CMK (cell line): ENCODE data around the gene KCNMB2.

Experiments used
- DNase-seq: peaks from one replicate; pipeline ENCODE4 v3.0.0-alpha.2; 2010; ENCODE audit warnings: low read depth

The KCNMB2 gene

GRCh38 chr3:178569826-178570225, 33.6 kb downstream of the KCNMB2 start:
- DNase-seq: no peak

- DNase-seq: no peak
Observed at GRCh38 chr3:178583963-178584575, 47.8 kb downstream of the KCNMB2 start.

GRCh38 chr3:178584722-178585380, 48.6 kb downstream of the KCNMB2 start:
- no peak for DNase-seq

DNA sequence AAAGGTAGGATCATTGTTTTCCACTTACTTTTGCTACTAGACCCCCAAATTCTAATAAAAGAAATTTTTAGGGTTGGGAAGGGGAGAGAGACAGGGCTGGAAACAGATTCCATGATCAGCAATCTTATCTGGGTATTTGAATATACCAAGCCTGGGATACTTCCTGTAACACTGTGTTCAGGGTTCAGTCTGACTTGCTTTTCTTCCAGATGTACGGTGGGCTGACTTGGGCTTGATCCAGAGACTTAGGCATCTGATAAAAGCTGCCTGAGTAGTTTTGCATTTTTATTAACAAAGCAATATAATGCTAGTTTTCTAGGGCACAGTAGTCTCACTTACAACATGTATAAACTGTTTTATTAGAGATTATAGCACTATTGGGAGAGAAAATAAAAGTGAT, 49.2 kb downstream of the KCNMB2 start:
- no peak for DNase-seq

GRCh38 chr3:178586076-178586475, 49.8 kb downstream of the KCNMB2 start:
- DNase-seq: no peak

GRCh38 chr3:178588628-178589027, 52.4 kb downstream of the KCNMB2 start:
- no peak for DNase-seq

- DNase-seq: no peak
Observed at GRCh38 chr3:178593786-178594185, 57.5 kb downstream of the KCNMB2 start.

DNA sequence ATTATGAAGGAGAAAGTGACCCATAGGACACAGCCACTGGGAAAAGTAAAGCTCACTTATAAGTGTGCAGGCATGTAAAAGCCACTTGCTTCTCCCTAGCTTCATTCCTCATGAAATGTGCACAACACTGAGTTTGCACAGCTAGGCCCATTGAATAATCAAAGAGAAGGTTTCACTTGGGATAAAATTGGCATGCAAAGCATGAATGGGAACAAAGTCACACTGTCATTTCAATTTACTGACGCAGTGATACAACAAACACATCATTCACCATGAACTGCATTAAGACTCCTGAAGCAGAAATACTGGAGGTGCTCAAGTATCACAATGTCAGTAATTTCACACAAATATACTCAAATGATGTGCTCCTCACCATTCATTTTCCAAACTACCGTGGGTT, 61.1 kb downstream of the KCNMB2 start:
- no peak for DNase-seq

- no peak for DNase-seq
Observed at GRCh38 chr3:178602856-178603255, 66.6 kb downstream of the KCNMB2 start.

GRCh38 chr3:178603735-178604134, 67.5 kb downstream of the KCNMB2 start:
- no peak for DNase-seq

GRCh38 chr3:178618197-178618596, 82.0 kb downstream of the KCNMB2 start:
- no peak for DNase-seq

DNA sequence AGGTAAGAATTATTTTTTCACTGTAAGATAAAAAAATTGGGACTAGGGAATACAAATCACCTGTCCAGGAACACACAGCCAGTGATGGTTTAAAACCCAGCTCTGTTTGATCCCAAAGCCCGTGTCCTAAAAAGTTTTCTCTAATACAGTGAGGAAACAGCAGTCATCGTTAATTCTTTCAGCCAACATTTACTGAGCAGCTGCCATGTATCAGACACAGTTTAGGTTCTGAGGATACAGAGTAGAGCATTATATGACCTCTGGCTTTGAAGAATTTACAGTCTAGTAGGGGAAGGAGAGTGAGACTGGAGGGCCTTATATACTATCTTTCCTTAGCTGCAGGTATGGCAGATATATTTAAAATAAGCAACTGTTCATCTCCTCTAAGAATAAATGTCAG, 82.7 kb downstream of the KCNMB2 start:
- DNase-seq: no peak

DNA sequence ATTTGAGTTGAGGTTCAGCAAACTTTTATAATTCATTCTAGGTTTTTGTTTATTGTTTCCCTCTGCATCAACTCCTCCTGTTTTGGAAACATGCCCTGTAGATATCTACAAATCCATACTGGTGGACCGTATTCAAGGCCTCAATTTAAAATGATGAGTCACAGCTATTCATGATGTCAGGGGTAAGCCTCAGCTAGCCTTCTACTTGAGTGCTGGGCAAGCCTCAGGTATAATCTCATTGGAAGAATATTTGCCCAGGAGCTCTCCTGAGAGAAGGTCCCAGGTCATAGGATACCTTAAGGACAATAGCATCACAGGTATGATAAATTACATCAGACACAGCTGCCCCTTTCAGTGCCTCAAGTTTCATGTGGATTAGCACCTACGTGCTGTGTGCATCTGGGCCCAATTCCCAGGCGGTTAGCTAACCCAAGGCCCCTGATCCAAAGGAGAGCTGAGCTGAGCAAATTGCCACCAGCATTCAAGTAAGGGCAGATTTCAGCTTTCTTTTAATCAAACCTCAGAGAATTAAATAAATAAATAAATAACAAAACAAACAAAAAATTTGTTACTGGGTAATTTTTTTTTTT, 87.5 kb downstream of the KCNMB2 start:
- no peak for DNase-seq

DNA sequence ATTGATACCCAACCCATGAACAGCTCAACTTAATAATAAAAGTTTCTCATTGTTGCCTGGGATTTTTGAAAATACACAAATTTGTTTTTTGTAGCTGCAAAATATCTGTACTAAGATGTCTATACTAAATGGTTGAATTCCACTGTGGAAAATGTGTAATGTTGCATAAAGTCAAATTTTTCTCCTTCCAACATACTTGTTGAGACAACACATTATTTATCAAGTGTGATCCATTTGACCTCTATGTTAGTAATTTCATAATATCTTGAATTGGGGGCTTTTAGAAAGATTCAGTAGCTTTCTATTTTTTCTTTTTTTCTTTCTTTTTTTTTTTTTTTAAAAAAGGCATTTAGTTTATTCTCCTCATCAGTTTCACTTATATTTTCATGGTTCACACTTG, 88.0 kb downstream of the KCNMB2 start:
- no peak for DNase-seq

GRCh38 chr3:178625053-178625600, 88.9 kb downstream of the KCNMB2 start:
- no peak for DNase-seq

DNA sequence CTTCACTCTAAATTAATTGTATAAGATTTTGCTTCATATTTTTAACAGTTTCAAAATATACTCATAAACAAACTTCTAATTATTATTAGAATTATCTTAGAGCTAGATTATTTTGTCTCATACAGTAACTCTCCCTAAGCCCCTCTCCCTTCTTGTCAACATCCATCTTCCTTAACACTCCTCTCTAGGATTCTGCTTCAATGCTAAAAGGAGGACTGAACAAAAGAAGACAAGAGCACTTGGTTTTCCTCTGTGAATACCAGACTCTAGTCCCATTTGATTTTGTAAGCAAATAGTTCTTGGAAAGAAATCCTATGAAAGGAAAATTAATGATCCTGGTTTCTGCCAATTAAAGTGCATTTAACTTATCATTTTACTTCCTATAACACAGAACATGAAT, 91.8 kb downstream of the KCNMB2 start:
- DNase-seq: no peak

- DNase-seq: no peak
Observed at GRCh38 chr3:178629430-178630178, 93.4 kb downstream of the KCNMB2 start.

GRCh38 chr3:178631950-178632349, 95.7 kb downstream of the KCNMB2 start:
- DNase-seq: no peak

- no peak for DNase-seq
Observed at GRCh38 chr3:178634975-178635374, 98.7 kb downstream of the KCNMB2 start.

DNA sequence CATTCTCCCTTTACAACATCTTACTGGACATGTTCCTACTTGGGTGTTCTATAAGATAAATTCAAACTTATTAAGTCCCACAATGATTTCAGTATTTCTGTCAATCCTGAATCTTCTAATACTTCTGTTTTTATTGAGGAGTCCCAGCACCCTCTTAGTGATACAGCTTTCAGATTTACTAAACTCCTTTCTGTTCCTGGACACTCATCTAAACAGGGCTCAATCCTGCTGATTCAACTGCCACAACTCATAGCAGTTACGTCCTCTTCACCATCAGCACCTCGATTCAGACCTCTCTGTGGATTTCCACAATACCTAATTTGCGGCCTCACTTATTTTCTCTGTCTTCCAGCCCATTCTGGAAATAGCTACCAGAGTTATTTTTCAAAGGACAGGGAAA, 101.6 kb downstream of the KCNMB2 start:
- DNase-seq: no peak

DNA sequence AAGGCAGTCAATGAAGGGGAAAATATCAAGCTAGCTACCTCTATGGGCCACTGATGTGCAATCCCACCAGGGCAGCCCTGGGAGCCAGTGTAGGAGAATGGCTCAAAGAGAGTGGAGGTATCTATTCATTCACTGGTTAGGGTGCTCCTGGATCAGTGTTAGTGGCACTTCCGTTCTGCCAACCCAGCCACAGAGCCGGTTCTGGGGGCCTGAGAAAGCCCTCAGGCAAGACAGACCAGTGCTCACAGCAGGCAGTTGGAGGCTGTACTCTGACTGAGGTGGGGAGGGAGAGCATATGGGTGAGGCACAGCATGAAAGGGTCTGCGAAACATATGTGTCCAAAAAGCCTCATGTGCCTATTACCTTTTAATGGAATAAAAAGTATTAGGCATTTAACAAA, 109.3 kb downstream of the KCNMB2 start:
- no peak for DNase-seq

DNA sequence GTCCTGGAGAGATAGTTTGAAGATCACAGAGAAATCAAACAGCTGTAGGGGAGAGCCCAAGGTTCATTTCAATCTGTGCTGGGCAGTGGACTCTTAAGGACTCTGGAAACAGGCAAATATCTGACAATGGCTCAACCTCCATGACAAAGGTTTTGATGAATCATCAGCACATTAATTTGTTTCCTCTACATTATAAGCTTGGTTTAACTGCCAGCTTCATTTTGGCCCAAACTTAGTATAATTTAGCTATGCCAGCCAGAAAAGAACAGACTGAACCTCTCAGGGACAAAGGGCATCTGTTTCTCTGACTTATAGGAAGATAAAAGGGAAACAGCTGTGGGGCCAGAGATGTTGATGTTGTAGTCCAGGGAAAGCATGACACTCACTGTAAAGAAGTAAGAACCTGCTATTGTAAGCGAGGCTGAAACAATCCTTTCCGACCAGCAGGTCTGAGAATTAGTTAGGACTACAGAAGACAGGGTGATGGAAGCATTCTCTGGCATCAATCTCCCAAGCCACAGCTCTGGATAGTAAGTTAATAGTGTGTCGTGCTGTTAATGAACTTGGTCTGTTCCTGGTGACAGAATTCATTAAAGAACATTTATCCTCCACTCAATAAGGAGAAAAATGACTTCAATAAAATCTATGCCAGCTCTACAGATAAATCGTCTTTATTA, 110.1 kb downstream of the KCNMB2 start:
- no peak for DNase-seq
